IMR-90 (cell line): ENCODE measurements around the gene COL1A1. TPM values are rescaled to one million over a fixed set of nuclear protein-coding genes. Genes with fewer than 3 reads are reported as not detected.

ENCODE experiments used
- ATAC-seq: fragments of 200-7000 bp; cut with Tn5 transposase; 2 replicates; pipeline ENCODE4 v1.9.1; 2020; ENCODE audit warnings: low read depth, mild to moderate bottlenecking, moderate library complexity
- BruUV-seq: library from RNA; stranded (reverse); fragments of 400-500 nt; replicated peaks from 2 replicates; lab custom pipeline; 2021; lab: Mats Ljungman, UMichigan
- CTCF ChIA-PET: fragments of 300-600 bp; formaldehyde crosslinking; extraction: SDS; loops from one replicate; lab custom pipeline; 2021; ENCODE audit warnings: antibody characterized with exemption; lab: Yijun Ruan, JAX
- POLR2A ChIA-PET: fragments of 300-600 bp; sonication (Branson Sonifier 250); formaldehyde crosslinking; loops from one replicate; lab custom pipeline; 2022; ENCODE audit warnings: antibody characterized with exemption; ENCODE audit not compliant: unreplicated experiment; lab: Charles Lee
- DNase-seq: peaks from one replicate; pipeline ENCODE4 v3.0.0; 2013
- H2AFZ ChIP-seq: replicated peaks from 2 replicates; pipeline ENCODE3; 2013; ENCODE audit warnings: low read length, mild to moderate bottlenecking; ENCODE audit not compliant: poor library complexity
- H2AK5ac ChIP-seq: 2 replicates; pipeline ENCODE4 v1.6.1; 2013; ENCODE audit warnings: low read depth, low read length, inconsistent platforms
- H2AK9ac ChIP-seq: replicated peaks from 2 replicates; pipeline ENCODE3; 2013; ENCODE audit warnings: mild to moderate bottlenecking, low read depth, low read length, moderate library complexity; ENCODE audit not compliant: poor library complexity
- H2BK120ac ChIP-seq: 2 replicates; pipeline ENCODE4 v1.6.1; 2013; ENCODE audit warnings: low read depth, low read length, inconsistent platforms
- H2BK15ac ChIP-seq: 3 replicates; pipeline ENCODE4 v1.6.1; 2013; ENCODE audit warnings: low read depth, low read length, inconsistent platforms
- H2BK20ac ChIP-seq: 2 replicates; pipeline ENCODE4 v1.6.1; 2013; ENCODE audit warnings: low read depth, mild to moderate bottlenecking, inconsistent platforms, low read length, moderate library complexity
- H2BK5ac ChIP-seq: 2 replicates; pipeline ENCODE4 v1.6.1; 2013; ENCODE audit warnings: mild to moderate bottlenecking, low read depth, low read length, inconsistent platforms; ENCODE audit not compliant: poor library complexity, severe bottlenecking
- H3K14ac ChIP-seq: replicated peaks from 2 replicates; pipeline ENCODE4 v1.6.1; 2013; ENCODE audit warnings: low read depth, low read length, inconsistent platforms
- H3K18ac ChIP-seq: 2 replicates; pipeline ENCODE4 v1.6.1; 2013; ENCODE audit warnings: low read depth, low read length, control low read depth
- H3K23ac ChIP-seq: 2 replicates; pipeline ENCODE4 v1.6.1; 2013; ENCODE audit warnings: low read depth, low read length, inconsistent platforms
- H3K27ac ChIP-seq: 2 replicates; pipeline ENCODE4 v1.5.1; 2013; ENCODE audit warnings: mild to moderate bottlenecking, control low read depth, low read length; ENCODE audit not compliant: insufficient read depth
- H3K27me3 ChIP-seq: 2 replicates; pipeline ENCODE4 v1.6.1; 2013; ENCODE audit warnings: low read length; ENCODE audit not compliant: control insufficient read depth, insufficient read depth
- H3K36me3 ChIP-seq: 2 replicates; pipeline ENCODE4 v1.6.1; 2013; ENCODE audit warnings: low read length, mixed read lengths; ENCODE audit not compliant: control insufficient read depth, insufficient read depth
- H3K4ac ChIP-seq: 2 replicates; pipeline ENCODE4 v1.6.1; 2013; ENCODE audit warnings: low read depth, low read length, inconsistent platforms
- H3K4me1 ChIP-seq: 2 replicates; pipeline ENCODE4 v1.6.1; 2013; ENCODE audit warnings: low read length, mixed read lengths; ENCODE audit not compliant: control insufficient read depth, insufficient read depth
- H3K4me2 ChIP-seq: 2 replicates; pipeline ENCODE4 v1.6.1; 2013; ENCODE audit warnings: low read depth, mild to moderate bottlenecking, control low read depth, low read length, moderate library complexity
- H3K4me3 ChIP-seq: 2 replicates; pipeline ENCODE4 v1.5.1; 2013; ENCODE audit warnings: low read depth, mild to moderate bottlenecking, control low read depth, low read length, moderate library complexity; ENCODE audit not compliant: insufficient read depth
- H3K56ac ChIP-seq: 2 replicates; pipeline ENCODE4 v1.6.1; 2013; ENCODE audit warnings: low read length, inconsistent platforms; ENCODE audit not compliant: insufficient read depth; ENCODE audit errors: extremely low read depth
- H3K79me1 ChIP-seq, 2 experiments: 2 replicates each; pipeline ENCODE4 v1.6.1; 2013; ENCODE audit warnings: low read length in 2 of 2, inconsistent platforms in 1 of 2, low read depth in 1 of 2
- H3K9ac ChIP-seq: 2 replicates; pipeline ENCODE4 v1.6.1; 2013; ENCODE audit warnings: low read depth, low read length, control low read depth
- H3K9me1 ChIP-seq: 2 replicates; pipeline ENCODE4 v1.6.1; 2013; ENCODE audit warnings: low read length, inconsistent platforms; ENCODE audit not compliant: insufficient read depth
- H3K9me3 ChIP-seq: 2 replicates; pipeline ENCODE4 v1.6.1; 2013; ENCODE audit warnings: low read length; ENCODE audit not compliant: control insufficient read depth, insufficient read depth
- H4K20me1 ChIP-seq: 2 replicates; pipeline ENCODE4 v1.6.1; 2013; ENCODE audit warnings: low read length, inconsistent platforms; ENCODE audit not compliant: insufficient read depth
- H4K5ac ChIP-seq: 2 replicates; pipeline ENCODE4 v1.6.1; 2013; ENCODE audit warnings: mild to moderate bottlenecking, low read depth, low read length, control low read depth
- H4K8ac ChIP-seq, 2 experiments: 2 replicates each; pipeline ENCODE4 v1.6.1; 2013; ENCODE audit warnings: low read depth in 2 of 2, low read length in 2 of 2, control low read depth in 1 of 2, inconsistent platforms in 1 of 2
- H4K91ac ChIP-seq: 2 replicates; pipeline ENCODE4 v1.6.1; 2013; ENCODE audit warnings: low read depth, low read length, inconsistent platforms; ENCODE audit not compliant: insufficient read depth
- BHLHE40 ChIP-seq: fragments of 150-350 bp; IDR thresholded peaks from 2 replicates; pipeline ENCODE4 v1.6.1; 2016; ENCODE audit warnings: mild to moderate bottlenecking, low read depth, low read length
- CEBPB ChIP-seq: IDR thresholded peaks from 2 replicates; pipeline ENCODE4 v1.6.1; 2012; ENCODE audit warnings: low read depth, low read length, improper control_type of control experiment
- ELK1 ChIP-seq: fragments of 150-350 bp; IDR thresholded peaks from 2 replicates; pipeline ENCODE4 v1.6.1; 2016; ENCODE audit warnings: low read depth, mild to moderate bottlenecking, low read length, moderate library complexity, borderline replicate concordance
- MAZ ChIP-seq: IDR thresholded peaks from 2 replicates; pipeline ENCODE4 v1.6.1; 2012; ENCODE audit warnings: low read depth, mild to moderate bottlenecking, low read length, improper control_type of control experiment, moderate library complexity, borderline replicate concordance
- NFE2L2 ChIP-seq: fragments of 150-350 bp; IDR thresholded peaks from 2 replicates; pipeline ENCODE4 v1.6.1; 2016; ENCODE audit warnings: low read depth, mild to moderate bottlenecking, low read length
- POLR2A ChIP-seq: IDR thresholded peaks from 2 replicates; pipeline ENCODE4 v1.6.1; 2012; ENCODE audit warnings: mild to moderate bottlenecking, low read depth, low read length
- RAD21 ChIP-seq: IDR thresholded peaks from 2 replicates; pipeline ENCODE4 v1.6.1; 2012; ENCODE audit warnings: low read length, improper control_type of control experiment
- WGBS, 2 experiments: methylation state at CpG; one replicate each; pipeline versions ENCODE4 v1.1.5 to v1.1.7; 2013; ENCODE audit warnings: missing lambda C conversion rate in 2 of 2; ENCODE audit not compliant: insufficient read length in 1 of 2; ENCODE audit errors: extremely low coverage in 2 of 2; 5-methylcytosine and 5-hydroxymethylcytosine counted together
- dilution Hi-C: fragments of 300-500 bp; cut with HindIII; formaldehyde crosslinking; loops from one replicate; pipeline ENCODE4 v1.14.3; 2018; ENCODE audit warnings: low sequenced_read_pairs; ENCODE audit not compliant: unreplicated experiment
- in situ Hi-C: fragments of 300-500 bp; cut with MboI; formaldehyde crosslinking; loops from 3 replicates; pipeline ENCODE4 v1.14.3; 2019; ENCODE audit warnings: low sequenced_read_pairs, inconsistent platforms, mixed read lengths
- intact Hi-C: fragments of 100-400 bp; cut with micrococcal nuclease; formaldehyde crosslinking; loops from 2 replicates; pipeline ENCODE4 v1.10.0; 2022
- polyA plus RNA-seq, 3 experiments: library from polyadenylated mRNA; depleted of rRNA; stranded (reverse); fragments of >200 nt; gene quantifications; 2 replicates each; pipeline ENCODE4 v1.2.3, GENCODE V29; 2012; ENCODE audit warnings: low replicate concordance in 1 of 3
- total RNA-seq: library from RNA; depleted of rRNA; stranded (reverse); fragments of >200 nt; gene quantifications from 2 replicates; pipeline ENCODE4 v1.2.3, GENCODE V29; 2012

Gene COL1A1
- total and polyA plus RNA-seq, 2 of the 4 experiments (the other 2 are of a cell fraction) = 2,180 to 4,350 TPM

GRCh38 chr17:50186661-50187393 is 14.6 kb downstream of the COL1A1 start (continued):
- TF ChIP-seq NFE2L2 = no peak
- TF ChIP-seq RAD21 = no peak

- ChIA-PET POLR2A (interaction anchor here (1.4 to 2.0 kb wide), 2 partner anchors 11 to 14 kb away, joined by 3 to 7 read pairs; no protein-coding TSS in a partner anchor), CTCF (no interaction called here)
- in situ Hi-C loops = no loop called here
- Histone ChIP-seq H3K9me3 (no peaks in the 10 kb centered on the region), H3K23ac (peak overlapping the region; percentile 67), H2BK120ac (no peak overlapping the region), H3K9me1 (peaks cover 10% of the 10 kb centered on the region; the same call in 1 of the 2 replicates), H2AFZ (peak overlapping the region; percentile 61), H3K14ac (peak overlapping the region; percentile 55), H2BK20ac (no peak overlapping the region), H3K27me3 (no peaks in the 10 kb centered on the region), H2AK9ac (peak overlapping the region; percentile 86), H3K79me1 (peaks cover 0 to 55% of the 10 kb centered on the region in 2 experiments; a peak in 3 of 4 replicates), H2BK5ac (peak overlapping the region; percentile 99), H3K9ac (peak overlapping the region; percentile 49), H3K4me3 (no peak overlapping the region), H3K18ac (peak overlapping the region; percentile 11), H2AK5ac (peak overlapping the region; percentile 88), H4K5ac (peak overlapping the region; percentile 1; the same call in 1 of the 2 replicates), H3K4ac (peak overlapping the region; percentile 100), H3K4me1 (peaks cover 3% of the 10 kb centered on the region; the same call in 1 of the 2 replicates), H3K4me2 (no peak overlapping the region), H3K36me3 (peaks cover 74% of the 10 kb centered on the region), H4K20me1 (peaks cover 99% of the 10 kb centered on the region), H3K56ac (peak overlapping the region; percentile 2; the same call in 1 of the 2 replicates), H4K8ac (peak overlapping the region; percentile 9 to 86; a peak in 3 of 4 replicates), H4K91ac (peak overlapping the region; percentile 0; the same call in 1 of the 2 replicates), H3K27ac (peak overlapping the region; percentile 99), H2BK15ac (no peak overlapping the region)
- ATAC-seq (no peak), DNase-seq (peak; percentile 54)
- TSS peak; percentile 85 for BruUV-seq
- intact Hi-C loops = no loop called here
- dilution Hi-C loops = no loop called here
- WGBS, 2 experiments = 90% methylated on average over 18 of the region's 31 CpGs; no CpG with 5 or more reads in 1 of the 2 experiments
- peak; percentile 6; the same call in 1 of the 2 replicates for TF ChIP-seq POLR2A
- TF ChIP-seq ELK1 = no peak
- TF ChIP-seq NFE2L2 = no peak
- peak; percentile 31; the same call in 1 of the 2 replicates for TF ChIP-seq MAZ
- TF ChIP-seq BHLHE40 = no peak
- no peak for TF ChIP-seq CEBPB
These were observed 15.6 kb downstream of the COL1A1 start for GRCh38 chr17:50185631-50186471.
